SK-N-SH (cell line): Measurements from ENCODE around the gene VANGL2. TPM values are rescaled to one million over a fixed set of nuclear protein-coding genes. Genes with fewer than 3 reads are reported as not detected.

Experiments
- CTCF ChIA-PET: fragments of 300-600, 350-600 bp; formaldehyde crosslinking; extraction: SDS; loops from one replicate; lab custom pipeline; 2021; lab: Yijun Ruan, JAX
- POLR2A ChIA-PET: fragments of 350-600 bp; sonication (Branson Sonifier 250); formaldehyde crosslinking; extraction: SDS; loops from one replicate; lab custom pipeline; 2020; ENCODE audit warnings: antibody characterized with exemption, inconsistent platforms; lab: Yijun Ruan, JAX
- DNase-seq: peaks from one replicate; pipeline ENCODE4 v3.0.0; 2012
- H2AFZ ChIP-seq: fragments of 200-600 bp; sonication (generic); 2 replicates; pipeline ENCODE4 v1.8.1; 2016; ENCODE audit warnings: antibody characterized with exemption, mild to moderate bottlenecking, low read depth
- H3F3A ChIP-seq: fragments of 200-600 bp; sonication (generic); replicated peaks from 2 replicates; pipeline ENCODE3; 2016; ENCODE audit warnings: antibody characterized with exemption, mild to moderate bottlenecking; ENCODE audit not compliant: insufficient read depth
- H3K27ac ChIP-seq, 2 experiments: fragments of 200-500 bp in 1 of 2; fragments of 200-600 bp in 1 of 2; sonication (Bioruptor generic) in 1 of 2; sonication (generic), shearing (Covaris generic) in 1 of 2; 2 replicates each; pipeline versions ENCODE4 v1.5.1 to v1.6.1; 2014 to 2016; ENCODE audit warnings: low read depth in 2 of 2, inconsistent platforms in 1 of 2, low read length in 1 of 2, mild to moderate bottlenecking in 1 of 2, mixed read lengths in 1 of 2
- H3K27me3 ChIP-seq: fragments of 200-600 bp; sonication (generic), shearing (Covaris generic); 2 replicates; pipeline ENCODE4 v1.6.1; 2016; ENCODE audit warnings: mixed run types; ENCODE audit not compliant: insufficient read depth
- H3K36me3 ChIP-seq, 2 experiments: fragments of 200-500 bp in 1 of 2; fragments of 200-600 bp in 1 of 2; sonication (Bioruptor generic) in 1 of 2; sonication (generic) in 1 of 2; replicated peaks in 1 of 2; 2 replicates each; pipeline versions ENCODE3 to v1.5.1; 2014 to 2016; ENCODE audit warnings: low read length in 1 of 2, mild to moderate bottlenecking in 1 of 2; ENCODE audit not compliant: insufficient read depth in 2 of 2, control insufficient read depth in 1 of 2
- H3K4me1 ChIP-seq, 2 experiments: fragments of 200-500 bp in 1 of 2; fragments of 200-600 bp in 1 of 2; sonication (Bioruptor generic) in 1 of 2; sonication (generic), shearing (Covaris generic) in 1 of 2; 2 replicates each; pipeline versions ENCODE4 v1.5.1 to v1.6.1; 2014 to 2016; ENCODE audit warnings: low read depth in 1 of 2, low read length in 1 of 2, mixed run types in 1 of 2; ENCODE audit not compliant: insufficient read depth in 2 of 2, control insufficient read depth in 1 of 2
- H3K4me2 ChIP-seq: fragments of 200-600 bp; sonication (generic), shearing (Covaris generic); 2 replicates; pipeline ENCODE4 v1.6.1; 2017; ENCODE audit warnings: mixed run types
- H3K4me3 ChIP-seq, 2 experiments: fragments of 200-500 bp in 1 of 2; fragments of 200-600 bp in 1 of 2; sonication (Bioruptor generic) in 1 of 2; sonication (generic), shearing (Covaris generic) in 1 of 2; 2 replicates each; pipeline versions ENCODE4 v1.5.1 to v1.8.1; 2014 to 2016; ENCODE audit warnings: low read depth in 2 of 2, inconsistent platforms in 1 of 2, low read length in 1 of 2, mild to moderate bottlenecking in 1 of 2, mixed read lengths in 1 of 2, moderate library complexity in 1 of 2
- H3K79me2 ChIP-seq: fragments of 200-600 bp; sonication (generic); 2 replicates; pipeline ENCODE4 v1.8.1; 2017; ENCODE audit warnings: mild to moderate bottlenecking; ENCODE audit not compliant: insufficient read depth
- H3K9ac ChIP-seq: fragments of 200-600 bp; sonication (generic); 2 replicates; pipeline ENCODE4 v1.6.1; 2017; ENCODE audit warnings: mixed run types
- H3K9me2 ChIP-seq: fragments of 200-600 bp; sonication (generic); 2 replicates; pipeline ENCODE4 v1.6.1; 2017; ENCODE audit warnings: mixed run types
- H3K9me3 ChIP-seq: fragments of 200-600 bp; sonication (generic); 2 replicates; pipeline ENCODE4 v1.6.1; 2017; ENCODE audit warnings: mixed run types, mild to moderate bottlenecking, moderate library complexity
- H4K20me1 ChIP-seq: fragments of 200-600 bp; sonication (generic); 2 replicates; pipeline ENCODE4 v1.6.1; 2017; ENCODE audit warnings: mild to moderate bottlenecking, mixed run types; ENCODE audit not compliant: insufficient read depth
- ELF1 ChIP-seq: IDR thresholded peaks from 2 replicates; pipeline ENCODE4 v1.4.0; 2012
- EZH2phosphoT487 ChIP-seq: fragments of 200-600 bp; sonication (generic); IDR thresholded peaks from 2 replicates; pipeline ENCODE4 v1.6.1; 2017; ENCODE audit warnings: low read depth, mixed run types, mild to moderate bottlenecking, antibody characterized with exemption, moderate library complexity, borderline replicate concordance
- FOXM1 ChIP-seq: IDR thresholded peaks from 2 replicates; pipeline ENCODE4 v1.4.0; 2012; ENCODE audit warnings: low read depth, mild to moderate bottlenecking
- GABPA ChIP-seq: IDR thresholded peaks from 2 replicates; pipeline ENCODE4 v1.4.0; 2012; ENCODE audit warnings: low read depth, mild to moderate bottlenecking
- JUND ChIP-seq: IDR thresholded peaks from 2 replicates; pipeline ENCODE4 v1.4.0; 2012
- MEF2A ChIP-seq: IDR thresholded peaks from 2 replicates; pipeline ENCODE4 v1.4.0; 2012; ENCODE audit warnings: low read depth, borderline replicate concordance
- MXI1 ChIP-seq: IDR thresholded peaks from 2 replicates; pipeline ENCODE4 v1.6.1; 2012; ENCODE audit warnings: mild to moderate bottlenecking, low read depth, low read length, improper control_type of control experiment
- POLR2AphosphoS5 ChIP-seq: IDR thresholded peaks from 2 replicates; pipeline ENCODE4 v1.6.1; 2012; ENCODE audit warnings: low read depth, low read length
- RFX5 ChIP-seq: IDR thresholded peaks from 2 replicates; pipeline ENCODE4 v1.6.1; 2012; ENCODE audit warnings: mild to moderate bottlenecking, improper control_type of control experiment, low read length
- SMC3 ChIP-seq: IDR thresholded peaks from 2 replicates; pipeline ENCODE4 v1.6.1; 2012; ENCODE audit warnings: low read depth, low read length, improper control_type of control experiment
- TAF1 ChIP-seq: IDR thresholded peaks from 2 replicates; pipeline ENCODE4 v1.6.1; 2012; ENCODE audit warnings: low read depth, mild to moderate bottlenecking, low read length, moderate library complexity, borderline replicate concordance
- YY1 ChIP-seq: IDR thresholded peaks from 2 replicates; pipeline ENCODE4 v1.4.0; 2012; ENCODE audit warnings: low read depth, mild to moderate bottlenecking
- WGBS: methylation state at CpG from one replicate; pipeline ENCODE4 v1.1.6; 2017; ENCODE audit warnings: low lambda C conversion rate; 5-methylcytosine and 5-hydroxymethylcytosine counted together
- polyA plus RNA-seq, 3 experiments: library from polyadenylated mRNA; depleted of rRNA; stranded (reverse); fragments of >200 nt; gene quantifications; 2 replicates each; pipeline ENCODE4 v1.2.3, GENCODE V29; 2012
- TF ChIP-seq, protein P1 (sequence below): IDR thresholded peaks from 2 replicates; pipeline ENCODE4; 2012
- TF ChIP-seq, protein P2 (sequence below): fragments of 150-350 bp; IDR thresholded peaks from 2 replicates; pipeline ENCODE4 v1.6.1; 2016; ENCODE audit warnings: mild to moderate bottlenecking, low read depth, low read length
- TF ChIP-seq, protein P3 (sequence below): IDR thresholded peaks from 2 replicates; pipeline ENCODE4 v1.4.0; 2012; ENCODE audit warnings: low read depth

Gene VANGL2
- polyA plus RNA-seq, 1 of the 3 experiments (the other 2 are of a cell fraction), result 13.4 TPM

DNA sequence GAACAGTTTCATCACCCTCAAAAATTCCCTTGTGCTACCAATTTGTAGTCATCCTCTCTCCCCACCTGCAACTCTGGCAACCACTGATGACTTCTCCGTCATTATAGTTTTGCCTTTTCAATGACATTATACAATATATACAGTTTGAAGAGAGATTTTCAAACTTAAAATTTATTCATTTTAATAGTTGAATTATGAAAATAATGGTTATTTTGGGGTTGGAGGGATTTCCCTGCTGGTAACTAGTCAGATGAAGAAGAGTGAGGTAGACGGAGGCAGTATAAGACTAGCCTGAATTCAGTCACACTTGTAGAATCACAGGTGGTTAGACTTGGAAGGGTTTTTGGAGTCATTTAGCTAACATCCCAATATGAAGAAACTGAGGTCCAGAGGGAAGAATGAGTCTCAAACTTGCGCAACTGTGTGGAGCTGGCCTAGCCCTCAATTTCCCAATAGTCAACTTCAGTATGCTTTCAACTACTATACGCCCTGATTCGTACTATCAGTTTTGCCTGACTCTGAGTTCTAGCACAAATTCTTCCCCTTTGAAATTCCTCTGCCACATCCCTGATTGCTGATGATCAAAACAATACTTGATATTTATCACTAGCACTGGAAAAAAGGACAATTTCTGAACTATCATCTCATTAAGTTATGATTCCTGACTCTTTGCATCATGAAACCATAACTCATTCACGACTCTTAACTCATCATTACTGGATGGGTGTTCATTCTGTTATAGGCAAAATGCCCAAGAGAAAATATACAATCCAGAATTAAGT lies 54.2 kb downstream of the VANGL2 start (continued):
- TF ChIP-seq FOXM1, result no peak
- TF ChIP-seq GABPA, result no peak
- TF ChIP-seq RFX5, result no peak
- TF ChIP-seq, protein P1, sequence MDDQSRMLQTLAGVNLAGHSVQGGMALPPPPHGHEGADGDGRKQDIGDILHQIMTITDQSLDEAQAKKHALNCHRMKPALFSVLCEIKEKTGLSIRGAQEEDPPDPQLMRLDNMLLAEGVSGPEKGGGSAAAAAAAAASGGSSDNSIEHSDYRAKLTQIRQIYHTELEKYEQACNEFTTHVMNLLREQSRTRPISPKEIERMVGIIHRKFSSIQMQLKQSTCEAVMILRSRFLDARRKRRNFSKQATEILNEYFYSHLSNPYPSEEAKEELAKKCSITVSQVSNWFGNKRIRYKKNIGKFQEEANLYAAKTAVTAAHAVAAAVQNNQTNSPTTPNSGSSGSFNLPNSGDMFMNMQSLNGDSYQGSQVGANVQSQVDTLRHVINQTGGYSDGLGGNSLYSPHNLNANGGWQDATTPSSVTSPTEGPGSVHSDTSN, result no peak
- no peak for TF ChIP-seq JUND

DNA sequence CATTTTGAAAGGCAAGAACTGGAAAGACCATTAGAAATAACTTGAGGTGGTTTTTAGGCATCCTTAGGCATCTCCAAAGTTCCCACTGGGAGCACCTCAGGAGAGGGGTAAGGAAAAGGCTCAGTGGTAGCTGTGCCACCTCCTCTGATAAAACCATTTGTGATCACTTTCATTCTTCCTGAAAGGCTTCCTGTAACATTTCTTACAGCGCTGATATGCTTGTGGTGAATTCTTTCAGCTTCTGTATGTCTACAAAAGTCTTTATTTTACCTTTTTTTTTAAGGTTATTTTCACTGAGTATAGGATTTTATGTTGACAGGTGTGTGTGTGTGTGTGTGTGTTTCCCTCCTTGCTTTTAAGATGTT lies 54.8 kb downstream of the VANGL2 start:
- WGBS, result 25% methylated on average over 1 of the region's 1 CpG
- ChIA-PET POLR2A (no interaction called here), CTCF (interaction anchor here (0.5 kb wide), 1 partner anchor 1259 kb away, joined by 3 read pairs; no protein-coding TSS in a partner anchor)
- Histone ChIP-seq H3K4me3 (no peak overlapping the region), H3K9ac (no peak overlapping the region), H3K36me3 (no peaks in the 10 kb centered on the region), H3K4me2 (no peak overlapping the region), H3F3A (no peaks in the 10 kb centered on the region), H3K27me3 (peaks cover 9% of the 10 kb centered on the region; the same call in 1 of the 2 replicates), H3K4me1 (no peaks in the 10 kb centered on the region), H3K27ac (no peak overlapping the region), H4K20me1 (no peaks in the 10 kb centered on the region), H2AFZ (no peak overlapping the region), H3K9me3 (no peaks in the 10 kb centered on the region), H3K79me2 (no peaks in the 10 kb centered on the region), H3K9me2 (no peaks in the 10 kb centered on the region)
- no peak for DNase-seq
- TF ChIP-seq, protein P2, sequence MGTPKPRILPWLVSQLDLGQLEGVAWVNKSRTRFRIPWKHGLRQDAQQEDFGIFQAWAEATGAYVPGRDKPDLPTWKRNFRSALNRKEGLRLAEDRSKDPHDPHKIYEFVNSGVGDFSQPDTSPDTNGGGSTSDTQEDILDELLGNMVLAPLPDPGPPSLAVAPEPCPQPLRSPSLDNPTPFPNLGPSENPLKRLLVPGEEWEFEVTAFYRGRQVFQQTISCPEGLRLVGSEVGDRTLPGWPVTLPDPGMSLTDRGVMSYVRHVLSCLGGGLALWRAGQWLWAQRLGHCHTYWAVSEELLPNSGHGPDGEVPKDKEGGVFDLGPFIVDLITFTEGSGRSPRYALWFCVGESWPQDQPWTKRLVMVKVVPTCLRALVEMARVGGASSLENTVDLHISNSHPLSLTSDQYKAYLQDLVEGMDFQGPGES, result no peak
- no peak for TF ChIP-seq TAF1
- no peak for TF ChIP-seq ELF1
- no peak for TF ChIP-seq MEF2A
- no peak for TF ChIP-seq YY1
- TF ChIP-seq, protein P1, result no peak
- TF ChIP-seq POLR2AphosphoS5, result no peak
- TF ChIP-seq EZH2phosphoT487, result no peak
- TF ChIP-seq, protein P3, sequence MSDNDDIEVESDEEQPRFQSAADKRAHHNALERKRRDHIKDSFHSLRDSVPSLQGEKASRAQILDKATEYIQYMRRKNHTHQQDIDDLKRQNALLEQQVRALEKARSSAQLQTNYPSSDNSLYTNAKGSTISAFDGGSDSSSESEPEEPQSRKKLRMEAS, result no peak
- no peak for TF ChIP-seq MXI1
- TF ChIP-seq SMC3, result no peak
